ENCODE measurements around the gene DCP1A.

- TF ChIP-seq, protein P1, sequence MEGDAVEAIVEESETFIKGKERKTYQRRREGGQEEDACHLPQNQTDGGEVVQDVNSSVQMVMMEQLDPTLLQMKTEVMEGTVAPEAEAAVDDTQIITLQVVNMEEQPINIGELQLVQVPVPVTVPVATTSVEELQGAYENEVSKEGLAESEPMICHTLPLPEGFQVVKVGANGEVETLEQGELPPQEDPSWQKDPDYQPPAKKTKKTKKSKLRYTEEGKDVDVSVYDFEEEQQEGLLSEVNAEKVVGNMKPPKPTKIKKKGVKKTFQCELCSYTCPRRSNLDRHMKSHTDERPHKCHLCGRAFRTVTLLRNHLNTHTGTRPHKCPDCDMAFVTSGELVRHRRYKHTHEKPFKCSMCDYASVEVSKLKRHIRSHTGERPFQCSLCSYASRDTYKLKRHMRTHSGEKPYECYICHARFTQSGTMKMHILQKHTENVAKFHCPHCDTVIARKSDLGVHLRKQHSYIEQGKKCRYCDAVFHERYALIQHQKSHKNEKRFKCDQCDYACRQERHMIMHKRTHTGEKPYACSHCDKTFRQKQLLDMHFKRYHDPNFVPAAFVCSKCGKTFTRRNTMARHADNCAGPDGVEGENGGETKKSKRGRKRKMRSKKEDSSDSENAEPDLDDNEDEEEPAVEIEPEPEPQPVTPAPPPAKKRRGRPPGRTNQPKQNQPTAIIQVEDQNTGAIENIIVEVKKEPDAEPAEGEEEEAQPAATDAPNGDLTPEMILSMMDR (conservative IDR thresholded peaks at IDR 0.05) = no peak
- no peak for TF ChIP-seq ZFX (IDR thresholded peaks at IDR 0.05)
Observed at GRCh38 chr3:53353202-53353601, 5.9 kb upstream of the DCP1A start.
